Nephron (organoid): ENCODE results near the gene WIF1.
A peak's percentile ranks its signal among the peaks of the same experiment; 100 is the strongest.

Experiments
- H3K27ac Mint-ChIP-seq, 3 experiments: 2 replicates each; pipeline ENCODE4 v1.8.0; 2020; ENCODE audit warnings: mixed read lengths in 3 of 3, mild to moderate bottlenecking in 2 of 3, moderate library complexity in 1 of 3
- H3K27me3 Mint-ChIP-seq: 2 replicates; pipeline ENCODE4 v1.8.0; 2021; ENCODE audit warnings: low read depth, mild to moderate bottlenecking, moderate library complexity, mixed read lengths
- H3K36me3 Mint-ChIP-seq: 2 replicates; pipeline ENCODE4 v1.8.0; 2020; ENCODE audit warnings: low read depth, mixed read lengths
- H3K4me1 Mint-ChIP-seq: 2 replicates; pipeline ENCODE4 v1.8.0; 2020; ENCODE audit warnings: mixed read lengths
- H3K4me3 Mint-ChIP-seq, 3 experiments: 2 replicates each; pipeline ENCODE4 v1.8.0; 2020; ENCODE audit warnings: mild to moderate bottlenecking in 3 of 3, mixed read lengths in 3 of 3, moderate library complexity in 2 of 3
- H3K9me3 Mint-ChIP-seq: 2 replicates; pipeline ENCODE4 v1.8.0; 2020; ENCODE audit warnings: mixed read lengths
- CTCF ChIP-seq, 3 experiments: fragments of 200-600 bp; sonication (generic); IDR thresholded peaks; one replicate each; pipeline ENCODE4 v1.5.0; 2021; ENCODE audit warnings: antibody characterized with exemption in 3 of 3; ENCODE audit not compliant: unreplicated experiment in 3 of 3

The WIF1 gene

GRCh38 chr12:65094722-65095121 is 26.4 kb downstream of the WIF1 start:
- H3K27ac Mint-ChIP-seq: peak overlapping the region in 1 of 3 experiments; percentile 80
- peaks cover 8% of the 10 kb centered on the region for H3K4me1 Mint-ChIP-seq

GRCh38 chr12:65093606-65094005 is 27.5 kb downstream of the WIF1 start:
- Mint-ChIP-seq H3K9me3 (no peaks in the 10 kb centered on the region), H3K27ac (peak overlapping the region in 2 of 3 experiments; percentile 28 to 80), H3K27me3 (peaks cover 4% of the 10 kb centered on the region), H3K4me3 (no peak overlapping the region), H3K36me3 (peaks cover 4% of the 10 kb centered on the region), H3K4me1 (peaks cover 8% of the 10 kb centered on the region)
- no peak for TF ChIP-seq CTCF (IDR thresholded peaks at IDR 0.05; ENCODE audit: unreplicated experiment in 3 of 3)

More at GRCh38 chr12:65094722-65095121, 26.4 kb downstream of the WIF1 start:
- H3K36me3 Mint-ChIP-seq: peaks cover 4% of the 10 kb centered on the region
- TF ChIP-seq CTCF (IDR thresholded peaks at IDR 0.05; ENCODE audit: unreplicated experiment in 3 of 3): no peak
- peaks cover 4% of the 10 kb centered on the region for H3K27me3 Mint-ChIP-seq
- no peak overlapping the region for H3K4me3 Mint-ChIP-seq
- H3K9me3 Mint-ChIP-seq: no peaks in the 10 kb centered on the region

GRCh38 chr12:65090461-65090860 is 30.6 kb downstream of the WIF1 start:
- H3K9me3 Mint-ChIP-seq: no peaks in the 10 kb centered on the region
- H3K4me3 Mint-ChIP-seq: no peak overlapping the region
- peaks cover 7% of the 10 kb centered on the region for H3K27me3 Mint-ChIP-seq
- H3K4me1 Mint-ChIP-seq: peaks cover 8% of the 10 kb centered on the region
- H3K27ac Mint-ChIP-seq: no peak overlapping the region
- no peak for TF ChIP-seq CTCF (IDR thresholded peaks at IDR 0.05; ENCODE audit: unreplicated experiment in 3 of 3)
- H3K36me3 Mint-ChIP-seq: peaks cover 3% of the 10 kb centered on the region

GRCh38 chr12:65086236-65086635 is 34.9 kb downstream of the WIF1 start:
- no peak for TF ChIP-seq CTCF (IDR thresholded peaks at IDR 0.05; ENCODE audit: unreplicated experiment in 3 of 3)
- Mint-ChIP-seq H3K9me3 (no peaks in the 10 kb centered on the region), H3K4me3 (no peak overlapping the region), H3K27me3 (peaks cover 3% of the 10 kb centered on the region), H3K4me1 (peaks cover 6% of the 10 kb centered on the region), H3K27ac (no peak overlapping the region), H3K36me3 (no peaks in the 10 kb centered on the region)

- Mint-ChIP-seq H3K27me3 (peaks cover 3% of the 10 kb centered on the region), H3K36me3 (no peaks in the 10 kb centered on the region), H3K4me3 (no peak overlapping the region), H3K4me1 (peaks cover 6% of the 10 kb centered on the region), H3K27ac (no peak overlapping the region), H3K9me3 (no peaks in the 10 kb centered on the region)
- TF ChIP-seq CTCF (IDR thresholded peaks at IDR 0.05; ENCODE audit: unreplicated experiment in 3 of 3): no peak
These were observed 36.5 kb downstream of the WIF1 start for GRCh38 chr12:65084579-65084978.

GRCh38 chr12:65083581-65083980 is 37.5 kb downstream of the WIF1 start:
- Mint-ChIP-seq H3K4me3 (no peak overlapping the region), H3K9me3 (no peaks in the 10 kb centered on the region), H3K36me3 (no peaks in the 10 kb centered on the region), H3K4me1 (peaks cover 6% of the 10 kb centered on the region), H3K27ac (no peak overlapping the region), H3K27me3 (peaks cover 3% of the 10 kb centered on the region)
- TF ChIP-seq CTCF (IDR thresholded peaks at IDR 0.05; ENCODE audit: unreplicated experiment in 3 of 3): no peak
